ENCODE data around the gene RASSF5. TPM values are rescaled to one million over a fixed set of nuclear protein-coding genes. Genes with fewer than 3 reads are reported as not detected.

Gene RASSF5
- total and polyA plus RNA-seq, 2 experiments from 2014 or later, result 1.6 to 2.0 TPM

DNA sequence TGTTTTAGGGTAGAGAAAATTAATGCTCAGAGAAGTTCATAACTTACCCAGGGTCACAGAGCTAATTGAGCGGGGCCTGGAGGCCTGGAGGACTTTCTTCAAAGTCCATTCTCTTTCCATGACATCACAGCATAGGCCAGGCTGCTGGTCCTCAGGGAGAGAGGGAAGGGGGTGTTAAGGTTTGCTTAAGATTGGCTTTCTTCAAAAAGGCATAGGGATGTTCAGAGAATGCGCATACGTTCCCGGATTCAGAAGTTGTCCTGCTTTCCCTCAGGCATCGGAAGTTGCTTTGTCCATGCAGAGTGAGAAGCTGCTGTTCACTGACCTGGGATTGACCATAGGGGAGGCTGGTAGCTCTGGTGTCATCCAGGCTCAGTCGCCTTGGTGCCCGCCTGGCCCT is 25.0 kb downstream of the RASSF5 start:
- WGBS (ENCODE audit: low lambda C conversion rate, missing lambda C conversion rate), result 93% methylated on average over 7 of the region's 7 CpGs
- Histone ChIP-seq H3K9me2 (replicated peaks; ENCODE audit: insufficient read depth) (no peaks in the 10 kb centered on the region), H3K36me3 (replicated peaks; ENCODE audit: insufficient read depth, low read depth) (no peaks in the 10 kb centered on the region), H4K20me1 (ENCODE audit: insufficient read depth, poor library complexity, severe bottlenecking) (no peaks in the 10 kb centered on the region), H3K4me2 (no peak overlapping the region), H3K27me3 (no peaks in the 10 kb centered on the region), H3K79me2 (no peaks in the 10 kb centered on the region), H3K9me3 (ENCODE audit: low read depth) (no peaks in the 10 kb centered on the region), H3K4me1 (ENCODE audit: insufficient read depth) (no peaks in the 10 kb centered on the region), H3K4me3 (no peak overlapping the region), H3K27ac (no peak overlapping the region), H2AFZ (no peak overlapping the region)
- no peak for DNase-seq (ENCODE audit: low spot score)
- TF ChIP-seq, protein P1, sequence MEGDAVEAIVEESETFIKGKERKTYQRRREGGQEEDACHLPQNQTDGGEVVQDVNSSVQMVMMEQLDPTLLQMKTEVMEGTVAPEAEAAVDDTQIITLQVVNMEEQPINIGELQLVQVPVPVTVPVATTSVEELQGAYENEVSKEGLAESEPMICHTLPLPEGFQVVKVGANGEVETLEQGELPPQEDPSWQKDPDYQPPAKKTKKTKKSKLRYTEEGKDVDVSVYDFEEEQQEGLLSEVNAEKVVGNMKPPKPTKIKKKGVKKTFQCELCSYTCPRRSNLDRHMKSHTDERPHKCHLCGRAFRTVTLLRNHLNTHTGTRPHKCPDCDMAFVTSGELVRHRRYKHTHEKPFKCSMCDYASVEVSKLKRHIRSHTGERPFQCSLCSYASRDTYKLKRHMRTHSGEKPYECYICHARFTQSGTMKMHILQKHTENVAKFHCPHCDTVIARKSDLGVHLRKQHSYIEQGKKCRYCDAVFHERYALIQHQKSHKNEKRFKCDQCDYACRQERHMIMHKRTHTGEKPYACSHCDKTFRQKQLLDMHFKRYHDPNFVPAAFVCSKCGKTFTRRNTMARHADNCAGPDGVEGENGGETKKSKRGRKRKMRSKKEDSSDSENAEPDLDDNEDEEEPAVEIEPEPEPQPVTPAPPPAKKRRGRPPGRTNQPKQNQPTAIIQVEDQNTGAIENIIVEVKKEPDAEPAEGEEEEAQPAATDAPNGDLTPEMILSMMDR (IDR thresholded peaks at IDR 0.05; ENCODE audit: poor library complexity), result no peak
- TF ChIP-seq EZH2 (IDR thresholded peaks at IDR 0.05; ENCODE audit: borderline replicate concordance) (no peak), EZH2phosphoT487 (IDR thresholded peaks at IDR 0.05; ENCODE audit: low read depth, severe bottlenecking, unreplicated experiment) (no peak)

DNA sequence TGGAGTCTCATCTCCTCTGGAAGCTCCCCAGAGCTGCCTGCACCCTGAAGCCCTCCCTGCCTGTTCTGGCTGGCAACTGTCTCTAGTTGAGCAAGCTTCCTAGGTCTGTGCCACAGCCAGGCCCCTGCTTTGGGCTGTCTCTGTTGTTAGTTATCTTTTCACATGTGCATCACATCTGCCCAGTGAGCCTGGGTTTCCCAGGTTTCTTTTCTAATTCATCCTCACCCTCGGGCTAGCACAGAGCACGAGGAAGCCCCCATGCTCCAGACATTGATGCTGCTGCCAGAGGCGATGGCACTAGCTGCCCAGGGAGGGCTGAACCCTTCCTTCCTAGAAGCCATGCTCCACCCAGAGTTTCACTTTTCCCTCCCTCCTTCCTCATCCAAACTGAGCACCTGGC is 27.2 kb downstream of the RASSF5 start:
- Histone ChIP-seq H4K20me1 (ENCODE audit: insufficient read depth, poor library complexity, severe bottlenecking) (no peaks in the 10 kb centered on the region), H3K4me2 (no peak overlapping the region), H3K9me2 (replicated peaks; ENCODE audit: insufficient read depth) (no peaks in the 10 kb centered on the region), H3K27me3 (no peaks in the 10 kb centered on the region), H3K36me3 (replicated peaks; ENCODE audit: insufficient read depth, low read depth) (no peaks in the 10 kb centered on the region), H3K9me3 (ENCODE audit: low read depth) (no peaks in the 10 kb centered on the region), H3K79me2 (no peaks in the 10 kb centered on the region), H2AFZ (no peak overlapping the region), H3K4me3 (no peak overlapping the region), H3K4me1 (ENCODE audit: insufficient read depth) (no peaks in the 10 kb centered on the region), H3K27ac (no peak overlapping the region)
- no peak for DNase-seq (ENCODE audit: low spot score)
- no peak for TF ChIP-seq EZH2phosphoT487 (IDR thresholded peaks at IDR 0.05; ENCODE audit: low read depth, severe bottlenecking, unreplicated experiment)
- TF ChIP-seq, protein P1 (IDR thresholded peaks at IDR 0.05; ENCODE audit: poor library complexity), result no peak
- no peak for TF ChIP-seq EZH2 (IDR thresholded peaks at IDR 0.05; ENCODE audit: borderline replicate concordance)
- 85% methylated on average over 3 of the region's 3 CpGs for WGBS (ENCODE audit: low lambda C conversion rate, missing lambda C conversion rate)

DNA sequence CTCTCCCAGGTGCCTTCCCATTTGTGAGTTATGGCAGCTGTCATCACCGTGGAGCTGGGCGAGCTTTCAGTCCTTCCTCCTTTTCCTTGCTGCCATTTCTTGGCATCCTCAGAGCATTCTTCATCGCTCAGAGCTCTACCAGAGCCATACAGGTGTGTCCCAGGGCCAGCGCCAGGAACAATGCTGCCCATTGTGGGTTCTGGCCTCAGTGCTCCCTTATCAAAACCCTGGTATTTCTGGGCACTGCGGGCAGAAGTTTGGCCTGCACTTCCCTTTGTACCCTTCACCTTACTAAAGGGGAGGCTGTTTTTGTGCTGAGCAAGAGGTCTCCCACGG is 28.5 kb downstream of the RASSF5 start:
- H3K27me3 ChIP-seq, result no peaks in the 10 kb centered on the region
- no peak overlapping the region for H3K4me3 ChIP-seq
- no peak overlapping the region for H2AFZ ChIP-seq
- no peak overlapping the region for H3K27ac ChIP-seq
- 83% methylated on average over 6 of the region's 6 CpGs for WGBS (ENCODE audit: low lambda C conversion rate, missing lambda C conversion rate)
- no peak for TF ChIP-seq EZH2 (IDR thresholded peaks at IDR 0.05; ENCODE audit: borderline replicate concordance)
- no peak overlapping the region for H3K4me2 ChIP-seq
- no peak for DNase-seq (ENCODE audit: low spot score)
- H3K9me2 ChIP-seq (replicated peaks; ENCODE audit: insufficient read depth), result no peaks in the 10 kb centered on the region
- H4K20me1 ChIP-seq (ENCODE audit: insufficient read depth, poor library complexity, severe bottlenecking), result no peaks in the 10 kb centered on the region
- no peaks in the 10 kb centered on the region for H3K36me3 ChIP-seq (replicated peaks; ENCODE audit: insufficient read depth, low read depth)
- no peaks in the 10 kb centered on the region for H3K79me2 ChIP-seq
- H3K4me1 ChIP-seq (ENCODE audit: insufficient read depth), result no peaks in the 10 kb centered on the region
- no peaks in the 10 kb centered on the region for H3K9me3 ChIP-seq (ENCODE audit: low read depth)

DNA sequence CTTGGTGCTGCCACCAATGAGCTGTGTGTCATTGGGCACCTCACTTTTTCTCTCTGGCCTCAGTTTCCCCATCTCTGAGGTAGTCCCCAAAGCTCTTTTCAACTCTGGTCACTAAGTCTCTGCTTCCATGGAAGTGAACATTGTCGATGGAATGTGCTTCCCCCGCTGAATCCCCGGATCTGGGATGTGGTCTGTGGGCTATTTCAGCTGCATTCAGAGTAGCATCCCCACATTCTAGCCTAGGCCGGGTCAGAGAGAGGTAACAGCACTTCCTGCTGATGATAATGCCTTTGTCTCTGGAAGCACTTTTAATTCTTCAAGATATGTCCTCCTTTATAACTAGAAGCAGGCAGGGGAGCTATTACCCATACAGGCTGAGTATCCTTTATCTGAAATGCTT is 29.8 kb downstream of the RASSF5 start:
- Histone ChIP-seq H3K4me2 (no peak overlapping the region), H3K27ac (no peak overlapping the region), H3K36me3 (replicated peaks; ENCODE audit: insufficient read depth, low read depth) (no peaks in the 10 kb centered on the region), H3K4me3 (no peak overlapping the region), H3K4me1 (ENCODE audit: insufficient read depth) (no peaks in the 10 kb centered on the region), H3K79me2 (no peaks in the 10 kb centered on the region), H3K9me3 (ENCODE audit: low read depth) (no peaks in the 10 kb centered on the region), H3K27me3 (no peaks in the 10 kb centered on the region), H2AFZ (no peak overlapping the region), H3K9me2 (replicated peaks; ENCODE audit: insufficient read depth) (no peaks in the 10 kb centered on the region), H4K20me1 (ENCODE audit: insufficient read depth, poor library complexity, severe bottlenecking) (no peaks in the 10 kb centered on the region)
- no peak for TF ChIP-seq EZH2phosphoT487 (IDR thresholded peaks at IDR 0.05; ENCODE audit: low read depth, severe bottlenecking, unreplicated experiment)
- no peak for TF ChIP-seq EZH2 (IDR thresholded peaks at IDR 0.05; ENCODE audit: borderline replicate concordance)
- TF ChIP-seq, protein P1 (IDR thresholded peaks at IDR 0.05; ENCODE audit: poor library complexity), result no peak
- 66% methylated on average over 4 of the region's 4 CpGs for WGBS (ENCODE audit: low lambda C conversion rate, missing lambda C conversion rate)
- DNase-seq (ENCODE audit: low spot score), result no peak

Data from hepatocyte (in vitro differentiated cells).